ENCODE data around the gene NEK8.
"Not testable (repeated sequence)": the region's sequence is repeated elsewhere in the genome, so short reads cannot be mapped to it uniquely, and the experiment has no call there.

Gene NEK8

DNA sequence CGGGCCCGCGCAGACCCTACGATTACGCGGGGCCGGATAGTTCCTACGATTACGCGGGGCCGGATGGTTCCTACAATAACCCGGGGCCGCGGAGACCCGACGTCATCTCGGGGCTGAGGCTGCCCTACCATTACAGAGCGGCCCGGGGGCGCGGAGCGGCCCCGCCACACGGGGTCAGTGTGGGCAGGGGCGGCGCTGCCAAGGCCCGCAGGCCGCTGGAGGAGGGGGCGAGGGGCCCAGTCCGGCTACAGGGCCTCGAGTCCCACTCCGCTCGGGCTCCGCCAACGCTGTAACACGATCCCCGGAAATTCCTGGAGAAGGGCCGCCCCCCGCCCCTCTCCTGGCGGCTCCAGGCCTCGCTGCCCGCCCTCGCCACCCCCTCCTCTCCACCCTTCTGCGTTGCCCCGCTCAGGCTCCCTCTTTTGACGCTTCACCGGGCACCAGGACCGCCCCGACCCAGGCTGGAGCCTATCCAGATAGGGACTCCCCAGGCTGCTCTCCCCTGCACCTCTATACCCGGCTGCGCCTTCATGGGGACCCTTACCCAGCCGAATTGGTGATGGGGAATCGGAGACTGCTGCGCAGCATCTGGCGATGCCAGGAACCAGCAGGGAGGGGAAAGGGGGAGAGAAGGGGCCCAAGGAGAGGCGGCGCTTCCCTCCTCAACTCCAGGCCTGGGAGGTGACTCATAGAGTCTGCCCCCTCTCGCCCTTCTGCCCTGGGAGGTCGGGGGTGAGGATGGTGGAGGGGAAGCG lies 10.8 kb upstream of the NEK8 start, which contains the start of gene RAB34:
RAB34 (minus strand) TSS at position 291 of the 755 bp plus-strand sequence. CDS start 602 bp downstream, outside the sequence.
- H3K27ac Mint-ChIP-seq: peak within 1 kb of the TSS; percentile 94
- no peaks in the 10 kb centered on the region for H3K27me3 Mint-ChIP-seq
- H3K9me3 Mint-ChIP-seq (ENCODE audit: low read depth): no peaks in the 10 kb centered on the region
- H3K4me1 Mint-ChIP-seq (ENCODE audit: low read depth): peaks cover 33% of the 10 kb centered on the region
- peak within 1 kb of the TSS; percentile 90 for H3K4me3 Mint-ChIP-seq
- peaks cover 20% of the 10 kb centered on the region for H3K36me3 Mint-ChIP-seq

- Mint-ChIP-seq H3K27me3 (no peaks in the 10 kb centered on the region), H3K4me3 (peak overlapping the region; percentile 90), H3K4me1 (ENCODE audit: low read depth) (peaks cover 37% of the 10 kb centered on the region), H3K27ac (peak overlapping the region; percentile 94), H3K9me3 (ENCODE audit: low read depth) (no peaks in the 10 kb centered on the region), H3K36me3 (peaks cover 20% of the 10 kb centered on the region)
Observed at GRCh38 chr17:28718333-28719020, 10.1 kb upstream of the NEK8 start.

GRCh38 chr17:28719021-28719433 lies 9.6 kb upstream of the NEK8 start:
- Mint-ChIP-seq H3K4me3 (peak overlapping the region; percentile 99), H3K4me1 (ENCODE audit: low read depth) (peaks cover 39% of the 10 kb centered on the region), H3K9me3 (ENCODE audit: low read depth) (no peaks in the 10 kb centered on the region), H3K27ac (peak overlapping the region; percentile 100), H3K27me3 (no peaks in the 10 kb centered on the region), H3K36me3 (peaks cover 22% of the 10 kb centered on the region)

- peak overlapping the region; percentile 100 for H3K27ac Mint-ChIP-seq
- peaks cover 30% of the 10 kb centered on the region for H3K36me3 Mint-ChIP-seq
- no peaks in the 10 kb centered on the region for H3K27me3 Mint-ChIP-seq
- peak overlapping the region; percentile 99 for H3K4me3 Mint-ChIP-seq
- no peaks in the 10 kb centered on the region for H3K9me3 Mint-ChIP-seq (ENCODE audit: low read depth)
- H3K4me1 Mint-ChIP-seq (ENCODE audit: low read depth): peaks cover 49% of the 10 kb centered on the region
Observed at GRCh38 chr17:28720247-28720996, 8.2 kb upstream of the NEK8 start.

DNA sequence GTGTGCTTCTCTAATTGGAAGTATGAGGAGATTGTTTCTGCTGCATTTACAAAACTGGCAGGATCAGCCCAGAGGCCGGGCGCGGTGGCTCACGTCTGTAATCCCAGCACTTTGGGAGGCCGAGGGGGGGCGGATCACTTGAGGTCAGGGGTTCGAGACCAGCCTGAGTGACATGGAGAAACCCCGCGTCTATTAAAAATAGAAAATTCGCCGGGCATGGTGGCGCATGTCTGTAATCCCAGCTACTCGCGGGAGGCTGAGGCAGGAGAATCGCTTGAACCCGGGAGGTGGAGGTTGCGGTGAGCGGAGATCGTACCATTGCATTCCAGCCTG lies 7.6 kb upstream of the NEK8 start:
- not testable (repeated sequence) for H3K27me3 Mint-ChIP-seq; H3K9me3 Mint-ChIP-seq (ENCODE audit: low read depth)
- Mint-ChIP-seq H3K4me1 (ENCODE audit: low read depth) (peaks cover 44% of the 10 kb centered on the region), H3K36me3 (peaks cover 30% of the 10 kb centered on the region), H3K27ac (peak overlapping the region; percentile 100), H3K4me3 (peak overlapping the region; percentile 99)

GRCh38 chr17:28722417-28723158 lies 6.0 kb upstream of the NEK8 start:
- peak overlapping the region; percentile 100 for H3K27ac Mint-ChIP-seq
- peak overlapping the region; percentile 99 for H3K4me3 Mint-ChIP-seq
- peaks cover 30% of the 10 kb centered on the region for H3K36me3 Mint-ChIP-seq
- H3K27me3 Mint-ChIP-seq: no peaks in the 10 kb centered on the region
- peaks cover 42% of the 10 kb centered on the region for H3K4me1 Mint-ChIP-seq (ENCODE audit: low read depth)
- H3K9me3 Mint-ChIP-seq (ENCODE audit: low read depth): no peaks in the 10 kb centered on the region

GRCh38 chr17:28723159-28723835 lies 5.3 kb upstream of the NEK8 start:
- peak overlapping the region; percentile 95 for H3K27ac Mint-ChIP-seq
- H3K4me1 Mint-ChIP-seq (ENCODE audit: low read depth): peaks cover 43% of the 10 kb centered on the region
- H3K36me3 Mint-ChIP-seq: peaks cover 30% of the 10 kb centered on the region
- H3K27me3 Mint-ChIP-seq: no peaks in the 10 kb centered on the region
- H3K4me3 Mint-ChIP-seq: peak overlapping the region; percentile 99
- H3K9me3 Mint-ChIP-seq (ENCODE audit: low read depth): no peaks in the 10 kb centered on the region

GRCh38 chr17:28723836-28724499 lies 4.6 kb upstream of the NEK8 start:
- peaks cover 30% of the 10 kb centered on the region for H3K36me3 Mint-ChIP-seq
- not testable (repeated sequence) for H3K9me3 Mint-ChIP-seq (ENCODE audit: low read depth); H3K27me3 Mint-ChIP-seq
- H3K4me3 Mint-ChIP-seq: peak overlapping the region; percentile 99
- H3K27ac Mint-ChIP-seq: peak overlapping the region; percentile 95
- peaks cover 40% of the 10 kb centered on the region for H3K4me1 Mint-ChIP-seq (ENCODE audit: low read depth)

- Mint-ChIP-seq H3K36me3 (peaks cover 30% of the 10 kb centered on the region), H3K4me3 (peak overlapping the region; percentile 99), H3K4me1 (ENCODE audit: low read depth) (peaks cover 39% of the 10 kb centered on the region), H3K9me3 (ENCODE audit: low read depth) (no peaks in the 10 kb centered on the region), H3K27me3 (no peaks in the 10 kb centered on the region), H3K27ac (peak overlapping the region; percentile 95)
Observed at GRCh38 chr17:28724500-28725165, 4.0 kb upstream of the NEK8 start.

DNA sequence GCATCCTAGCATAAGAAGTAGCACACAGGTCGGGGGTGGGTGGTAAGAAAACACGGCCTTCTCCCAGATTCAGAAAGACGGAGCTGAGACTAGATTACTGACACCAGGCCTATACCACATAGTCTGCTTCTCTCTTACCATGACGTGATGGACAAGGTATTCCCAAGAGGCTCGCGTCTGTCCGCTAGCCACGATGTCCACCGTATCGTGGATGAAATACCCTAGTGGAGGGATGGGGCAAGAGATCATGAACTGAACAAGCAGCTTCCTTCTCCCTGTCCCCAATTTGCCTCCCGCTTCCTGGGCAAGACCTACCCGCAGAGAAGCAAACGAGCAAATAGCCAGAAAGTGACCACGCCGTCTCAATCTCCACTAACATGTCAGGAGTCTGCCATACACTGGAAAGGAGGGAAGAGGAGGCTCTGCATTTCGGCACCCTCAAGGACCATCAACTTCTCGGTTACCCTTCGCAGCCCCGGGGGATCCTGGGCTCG lies 3.4 kb upstream of the NEK8 start:
- H3K36me3 Mint-ChIP-seq: peaks cover 27% of the 10 kb centered on the region
- H3K4me3 Mint-ChIP-seq: peak overlapping the region; percentile 99
- peak overlapping the region; percentile 95 for H3K27ac Mint-ChIP-seq
- H3K27me3 Mint-ChIP-seq: no peaks in the 10 kb centered on the region
- no peaks in the 10 kb centered on the region for H3K9me3 Mint-ChIP-seq (ENCODE audit: low read depth)
- H3K4me1 Mint-ChIP-seq (ENCODE audit: low read depth): peaks cover 42% of the 10 kb centered on the region

DNA sequence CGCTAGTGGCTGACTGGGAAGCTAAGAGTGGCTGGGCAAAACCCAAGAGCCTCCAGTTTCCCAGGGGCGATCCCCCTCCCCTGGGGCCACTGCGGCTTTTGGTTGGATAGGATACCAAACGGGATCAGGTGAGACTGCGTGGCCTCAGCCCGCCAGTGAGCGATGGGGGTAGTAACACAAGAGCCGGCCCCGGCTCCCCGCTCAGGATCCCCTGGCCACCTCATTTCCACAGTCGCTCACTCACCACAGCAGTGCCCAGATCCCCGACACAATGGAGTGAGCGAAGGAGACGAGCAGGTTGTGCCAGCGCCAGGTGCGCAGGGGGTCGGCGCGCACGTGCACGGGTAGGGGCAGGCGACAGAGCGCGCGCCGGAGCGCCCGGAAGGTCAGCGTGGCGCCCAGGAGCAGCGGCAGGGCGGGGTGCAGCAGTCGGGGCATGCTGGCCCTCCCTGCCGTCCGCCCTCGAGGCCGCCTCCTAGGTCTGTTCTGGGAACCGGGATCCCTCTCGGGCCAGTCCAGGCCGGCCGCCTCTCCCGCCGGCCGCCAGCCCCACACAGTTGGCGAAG lies 2.8 kb upstream of the NEK8 start:
- Mint-ChIP-seq H3K4me1 (ENCODE audit: low read depth) (peaks cover 40% of the 10 kb centered on the region), H3K27ac (peak overlapping the region; percentile 95), H3K9me3 (ENCODE audit: low read depth) (no peaks in the 10 kb centered on the region), H3K36me3 (peaks cover 21% of the 10 kb centered on the region), H3K27me3 (no peaks in the 10 kb centered on the region), H3K4me3 (peak overlapping the region; percentile 99)

GRCh38 chr17:28726226-28726626 lies 2.4 kb upstream of the NEK8 start, which contains the start of gene TLCD1:
Gene TLCD1 (minus strand): TSS chr17:28726233. CDS start chr17:28726097, 136 bp downstream.
- peak within 1 kb of the TSS; percentile 98 for H3K27ac Mint-ChIP-seq
- H3K36me3 Mint-ChIP-seq: peaks cover 20% of the 10 kb centered on the region
- H3K9me3 Mint-ChIP-seq (ENCODE audit: low read depth): no peaks in the 10 kb centered on the region
- peak within 1 kb of the TSS; percentile 99 for H3K4me3 Mint-ChIP-seq
- H3K4me1 Mint-ChIP-seq (ENCODE audit: low read depth): peaks cover 40% of the 10 kb centered on the region
- H3K27me3 Mint-ChIP-seq: no peaks in the 10 kb centered on the region

Measured in activated naive CD8-positive, alpha-beta T cell (primary cell).